CD4-positive, alpha-beta T cell treated with Interleukin-6 at 100 ng/mL for 8 hours (primary cell): Measurements from ENCODE around the gene MSI2.
"Not testable (repeated sequence)": the region's sequence is repeated elsewhere in the genome, so short reads cannot be mapped to it uniquely, and the experiment has no call there.

ENCODE experiments used
- DNase-seq: peaks from one replicate; pipeline ENCODE4 v3.0.0-alpha.2; 2020; ENCODE audit warnings: mixed read lengths, low spot score

MSI2 gene

GRCh38 chr17:57255776-57256681 is at the start of gene MSI2:
Gene MSI2, plus strand, starts transcription at chr17:57256523. Its CDS starts 220 bp downstream, at chr17:57256743.
- DNase-seq = peak; percentile 92

GRCh38 chr17:57206928-57207327 is 49.4 kb upstream of the MSI2 start:
- no peak for DNase-seq

- DNase-seq = no peak
Observed at GRCh38 chr17:57207396-57207795, 48.9 kb upstream of the MSI2 start.

GRCh38 chr17:57210224-57210553 is 46.1 kb upstream of the MSI2 start:
- no peak for DNase-seq

- no peak for DNase-seq
Observed at GRCh38 chr17:57210972-57211411, 45.3 kb upstream of the MSI2 start.

- DNase-seq = no peak
Observed at GRCh38 chr17:57211543-57211942, 44.8 kb upstream of the MSI2 start.

- DNase-seq = no peak
Observed at GRCh38 chr17:57213180-57213825, 43.0 kb upstream of the MSI2 start.

GRCh38 chr17:57215317-57215716 is 41.0 kb upstream of the MSI2 start:
- no peak for DNase-seq

GRCh38 chr17:57221366-57222350 is 34.7 kb upstream of the MSI2 start:
- no peak for DNase-seq

GRCh38 chr17:57222422-57222821 is 33.9 kb upstream of the MSI2 start:
- DNase-seq = not testable (repeated sequence)

GRCh38 chr17:57225127-57225526 is 31.2 kb upstream of the MSI2 start:
- no peak for DNase-seq

GRCh38 chr17:57226793-57227192 is 29.5 kb upstream of the MSI2 start:
- no peak for DNase-seq

- no peak for DNase-seq
Observed at GRCh38 chr17:57228911-57229310, 27.4 kb upstream of the MSI2 start.

GRCh38 chr17:57234061-57234738 is 22.1 kb upstream of the MSI2 start:
- DNase-seq = no peak

- no peak for DNase-seq
Observed at GRCh38 chr17:57234739-57235092, 21.6 kb upstream of the MSI2 start.

- DNase-seq = no peak
Observed at GRCh38 chr17:57235124-57235523, 21.2 kb upstream of the MSI2 start.

- no peak for DNase-seq
Observed at GRCh38 chr17:57236686-57237299, 19.5 kb upstream of the MSI2 start.

GRCh38 chr17:57240648-57241047 is 15.7 kb upstream of the MSI2 start:
- no peak for DNase-seq

- DNase-seq = no peak
Observed at GRCh38 chr17:57242148-57242547, 14.2 kb upstream of the MSI2 start.

- peak; percentile 68 for DNase-seq
Observed at GRCh38 chr17:57243171-57243622, 13.1 kb upstream of the MSI2 start.

GRCh38 chr17:57245786-57246185 is 10.5 kb upstream of the MSI2 start:
- no peak for DNase-seq
